ENCODE data around the gene PPIL3. TPM values are rescaled to one million over a fixed set of nuclear protein-coding genes. Genes with fewer than 3 reads are reported as not detected.

Gene PPIL3
- total and polyA plus RNA-seq, 2 donors (not counting 3 experiments of a cell fraction or from before 2014, with no cell fraction given): 25.0 to 27.1 TPM

DNA sequence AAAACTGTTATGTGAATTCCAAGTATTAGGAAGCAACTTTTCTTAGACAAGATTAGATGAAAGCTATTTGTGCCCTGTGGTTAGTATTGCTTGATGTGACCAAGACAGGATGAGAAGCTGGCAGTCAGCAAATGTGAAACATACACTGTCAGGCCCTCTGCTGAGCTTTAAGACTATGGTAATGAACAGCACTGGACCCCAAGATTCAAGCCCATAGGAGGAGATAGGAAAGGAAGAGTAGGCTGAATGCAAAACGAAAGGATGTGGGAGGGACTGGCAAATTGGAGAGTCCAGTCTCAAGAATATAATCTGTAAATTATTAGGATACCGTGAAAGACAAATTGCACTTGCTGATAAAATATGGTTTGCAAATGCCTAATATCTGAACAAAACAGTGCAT, 60.8 kb downstream of the PPIL3 start:
- dilution Hi-C loops (cut with MboI; ENCODE audit: extremely low pct_ligation_motif_present, low sequenced_read_pairs): no loop called here
- H3K9ac ChIP-seq (replicated peaks; ENCODE audit: extremely low read depth, insufficient read depth, low read length): no peak overlapping the region
- H4K20me1 ChIP-seq (replicated peaks; ENCODE audit: control insufficient read depth, extremely low read depth, insufficient read depth, low read length): peaks cover 4% of the 10 kb centered on the region
- ChIA-PET POLR2A (no interaction called here), CTCF (interaction anchor here (0.9 to 3.0 kb wide), 4 partner anchors 9 to 115 kb away, joined by 3 to 15 read pairs (median 6); no protein-coding TSS in a partner anchor)
- no peaks in the 10 kb centered on the region for H3K9me1 ChIP-seq (replicated peaks; ENCODE audit: control insufficient read depth, extremely low read depth, insufficient read depth, low read length)
- FAIRE-seq (no peak), DNase-seq (ENCODE audit: low read depth, low spot score) (no peak)
- intact Hi-C loops (cut with micrococcal nuclease): no loop called here
- no peak for TF ChIP-seq MYC (IDR thresholded peaks at IDR 0.05; ENCODE audit: low read depth, low read length)
- no peak for TF ChIP-seq FOS (IDR thresholded peaks at IDR 0.05; ENCODE audit: borderline replicate concordance, insufficient read depth, low read length)
- TF ChIP-seq, protein P1, sequence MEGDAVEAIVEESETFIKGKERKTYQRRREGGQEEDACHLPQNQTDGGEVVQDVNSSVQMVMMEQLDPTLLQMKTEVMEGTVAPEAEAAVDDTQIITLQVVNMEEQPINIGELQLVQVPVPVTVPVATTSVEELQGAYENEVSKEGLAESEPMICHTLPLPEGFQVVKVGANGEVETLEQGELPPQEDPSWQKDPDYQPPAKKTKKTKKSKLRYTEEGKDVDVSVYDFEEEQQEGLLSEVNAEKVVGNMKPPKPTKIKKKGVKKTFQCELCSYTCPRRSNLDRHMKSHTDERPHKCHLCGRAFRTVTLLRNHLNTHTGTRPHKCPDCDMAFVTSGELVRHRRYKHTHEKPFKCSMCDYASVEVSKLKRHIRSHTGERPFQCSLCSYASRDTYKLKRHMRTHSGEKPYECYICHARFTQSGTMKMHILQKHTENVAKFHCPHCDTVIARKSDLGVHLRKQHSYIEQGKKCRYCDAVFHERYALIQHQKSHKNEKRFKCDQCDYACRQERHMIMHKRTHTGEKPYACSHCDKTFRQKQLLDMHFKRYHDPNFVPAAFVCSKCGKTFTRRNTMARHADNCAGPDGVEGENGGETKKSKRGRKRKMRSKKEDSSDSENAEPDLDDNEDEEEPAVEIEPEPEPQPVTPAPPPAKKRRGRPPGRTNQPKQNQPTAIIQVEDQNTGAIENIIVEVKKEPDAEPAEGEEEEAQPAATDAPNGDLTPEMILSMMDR (IDR thresholded peaks at IDR 0.05; ENCODE audit: extremely low read depth in 1 of 2, insufficient read depth in 1 of 2, low read depth in 1 of 2, low read length in 2 of 2): no peak
- H3K9me3 ChIP-seq (replicated peaks; ENCODE audit: control insufficient read depth, insufficient read depth, low read length): no peaks in the 10 kb centered on the region
- H3K79me2 ChIP-seq (ENCODE audit: control insufficient read depth, insufficient read depth, low read length): no peaks in the 10 kb centered on the region
- H3K4me3 ChIP-seq (replicated peaks in 1 of 3; ENCODE audit: insufficient read depth in 1 of 3, low read depth in 1 of 3, low read length in 3 of 3): no peak overlapping the region
- peaks cover 0 to 2% of the 10 kb centered on the region in 2 experiments for H3K27me3 ChIP-seq (ENCODE audit: control insufficient read depth in 2 of 2, insufficient read depth in 2 of 2, low read length in 2 of 2)
- no TSS peak for BruUV-seq (replicated peaks)
- no peaks in the 10 kb centered on the region for H3K36me3 ChIP-seq (ENCODE audit: control insufficient read depth in 2 of 2, extremely low read depth in 1 of 2, insufficient read depth in 2 of 2, low read length in 2 of 2)
- no peaks in the 10 kb centered on the region for H3K4me1 ChIP-seq (ENCODE audit: control insufficient read depth, extremely low read depth, insufficient read depth, low read length)
- no peak overlapping the region for H2AFZ ChIP-seq (ENCODE audit: low read depth, low read length)
- no peak overlapping the region for H3K4me2 ChIP-seq (ENCODE audit: insufficient read depth, low read length)
- no peak overlapping the region for H3K27ac ChIP-seq (ENCODE audit: insufficient read depth, low read depth, low read length)

- H2AFZ ChIP-seq (ENCODE audit: low read depth, low read length): no peak overlapping the region
- no peak overlapping the region for H3K27ac ChIP-seq (ENCODE audit: insufficient read depth, low read depth, low read length)
- H3K79me2 ChIP-seq (ENCODE audit: control insufficient read depth, insufficient read depth, low read length): peaks cover 7% of the 10 kb centered on the region
- peaks cover 4% of the 10 kb centered on the region for H4K20me1 ChIP-seq (replicated peaks; ENCODE audit: control insufficient read depth, extremely low read depth, insufficient read depth, low read length)
- H3K4me1 ChIP-seq (ENCODE audit: control insufficient read depth, extremely low read depth, insufficient read depth, low read length): no peaks in the 10 kb centered on the region
- dilution Hi-C loops (cut with MboI; ENCODE audit: extremely low pct_ligation_motif_present, low sequenced_read_pairs) (no loop called here), intact Hi-C loops (cut with micrococcal nuclease) (no loop called here)
- no peaks in the 10 kb centered on the region for H3K27me3 ChIP-seq (ENCODE audit: control insufficient read depth in 2 of 2, insufficient read depth in 2 of 2, low read length in 2 of 2)
- no peak for FAIRE-seq
- no peak overlapping the region for H3K4me3 ChIP-seq (replicated peaks in 1 of 3; ENCODE audit: insufficient read depth in 1 of 3, low read depth in 1 of 3, low read length in 3 of 3)
- DNase-seq (ENCODE audit: low read depth, low spot score): no peak
- CTCF ChIA-PET: interaction anchor here (1.2 kb wide), 1 partner anchor 109 kb away, joined by 6 read pairs; no protein-coding TSS in a partner anchor
- no TSS peak for BruUV-seq (replicated peaks)
- H3K4me2 ChIP-seq (ENCODE audit: insufficient read depth, low read length): no peak overlapping the region
- POLR2A ChIA-PET: no interaction called here
- H3K9me1 ChIP-seq (replicated peaks; ENCODE audit: control insufficient read depth, extremely low read depth, insufficient read depth, low read length): no peaks in the 10 kb centered on the region
- H3K36me3 ChIP-seq (ENCODE audit: control insufficient read depth in 2 of 2, extremely low read depth in 1 of 2, insufficient read depth in 2 of 2, low read length in 2 of 2): peaks cover 26 to 29% of the 10 kb centered on the region in 2 experiments
- TF ChIP-seq, protein P2, sequence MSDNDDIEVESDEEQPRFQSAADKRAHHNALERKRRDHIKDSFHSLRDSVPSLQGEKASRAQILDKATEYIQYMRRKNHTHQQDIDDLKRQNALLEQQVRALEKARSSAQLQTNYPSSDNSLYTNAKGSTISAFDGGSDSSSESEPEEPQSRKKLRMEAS (IDR thresholded peaks at IDR 0.05; ENCODE audit: insufficient read depth, insufficient read length): no peak
- no peak for TF ChIP-seq MYC (IDR thresholded peaks at IDR 0.05; ENCODE audit: low read depth, low read length)
- no peak for TF ChIP-seq POLR2AphosphoS5 (IDR thresholded peaks at IDR 0.05; ENCODE audit: insufficient read depth, low read depth, low read length)
- no peak for TF ChIP-seq POLR2A (IDR thresholded peaks at IDR 0.05; ENCODE audit: low read depth, low read length)
- H3K9me3 ChIP-seq (replicated peaks; ENCODE audit: control insufficient read depth, insufficient read depth, low read length): no peaks in the 10 kb centered on the region
- no peak overlapping the region for H3K9ac ChIP-seq (replicated peaks; ENCODE audit: extremely low read depth, insufficient read depth, low read length)
Measured at GRCh38 chr2:200821686-200822245, 67.1 kb downstream of the PPIL3 start.

Small RNA genes within 50 kb of the gene (small RNA-seq; reads per million reads assigned to genes)
- not detected for gene RF00019 (ENCODE audit: insufficient read depth, insufficient read length, low read depth, low replicate concordance)
- gene RNA5SP115 (ENCODE audit: insufficient read depth, insufficient read length, low read depth, low replicate concordance): not detected
- gene RNU6-312P (ENCODE audit: insufficient read depth, insufficient read length, low read depth, low replicate concordance): not detected
- not detected for gene RNU6-31P (ENCODE audit: insufficient read depth, insufficient read length, low read depth, low replicate concordance)
- not detected for gene RNU6-762P (ENCODE audit: insufficient read depth, insufficient read length, low read depth, low replicate concordance)

Other genes starting within 250 kb of the PPIL3 start
- 347 and 353 TPM in 2 replicates for gene BZW1, start 77.2 kb downstream of the PPIL3 start, total RNA-seq
- 130 and 174 TPM in 2 replicates for gene BZW1, start 77.2 kb downstream of the PPIL3 start, polyA plus RNA-seq
- 79.7 and 92.4 TPM in 2 replicates for gene CLK1, start 24.4 kb downstream of the PPIL3 start, total RNA-seq
- gene CLK1, start 24.4 kb downstream of the PPIL3 start, polyA plus RNA-seq: 33.1 and 61.4 TPM in 2 replicates
- gene NIF3L1, start 294 bp upstream of the PPIL3 start, total RNA-seq: 14.9 and 16.3 TPM in 2 replicates
- 31.9 and 37.5 TPM in 2 replicates for gene NIF3L1, start 294 bp upstream of the PPIL3 start, polyA plus RNA-seq
- gene ORC2, start 74.6 kb upstream of the PPIL3 start, total RNA-seq: 34.0 and 45.4 TPM in 2 replicates
- 2.8 and 4.2 TPM in 2 replicates for gene ORC2, start 74.6 kb upstream of the PPIL3 start, polyA plus RNA-seq
- gene HYCC2, start 182.6 kb upstream of the PPIL3 start, total RNA-seq: 20.3 and 21.2 TPM in 2 replicates
- 2.4 and 3.0 TPM in 2 replicates for gene HYCC2, start 182.6 kb upstream of the PPIL3 start, polyA plus RNA-seq
- 96.7 and 101 TPM in 2 replicates for gene NDUFB3, start 182.9 kb upstream of the PPIL3 start, total RNA-seq
- gene NDUFB3, start 182.9 kb upstream of the PPIL3 start, polyA plus RNA-seq: 41.8 and 65.6 TPM in 2 replicates
- 222 and 260 TPM in 2 replicates for gene CFLAR, start 227.1 kb upstream of the PPIL3 start, total RNA-seq
- gene CFLAR, start 227.1 kb upstream of the PPIL3 start, polyA plus RNA-seq: 85.5 and 104 TPM in 2 replicates